HG03565 (cell line): ENCODE results near the gene TYK2.
"Not testable (repeated sequence)": the region's sequence is repeated elsewhere in the genome, so short reads cannot be mapped to it uniquely, and the experiment has no call there.

ENCODE experiments used
- ATAC-seq: cut with Tn5 transposase; IDR thresholded peaks from one replicate; pipeline ENCODE4 v1.9.1; 2021; ENCODE audit warnings: mild to moderate bottlenecking, moderate library complexity; ENCODE audit not compliant: unreplicated experiment

The TYK2 gene

GRCh38 chr19:10336725-10337124 is 43.6 kb downstream of the TYK2 start:
- not testable (repeated sequence) for ATAC-seq

GRCh38 chr19:10335352-10335985 is 44.9 kb downstream of the TYK2 start:
- ATAC-seq, result no peak

GRCh38 chr19:10334588-10335351 is 45.6 kb downstream of the TYK2 start:
- ATAC-seq, result no peak

- ATAC-seq, result no peak
Observed at GRCh38 chr19:10333758-10334587, 46.4 kb downstream of the TYK2 start.

- peak; percentile 76 for ATAC-seq
Observed at GRCh38 chr19:10332965-10333757, 47.2 kb downstream of the TYK2 start, which contains the start of gene RAVER1. Gene RAVER1, minus strand, starts transcription at chr19:10333529. Its CDS starts 22 bp downstream, at chr19:10333507.

- ATAC-seq, result no peak
Observed at GRCh38 chr19:10332158-10332964, 48.0 kb downstream of the TYK2 start.

GRCh38 chr19:10329555-10329954 is 50.8 kb downstream of the TYK2 start:
- no peak for ATAC-seq

- ATAC-seq, result no peak
Observed at GRCh38 chr19:10328558-10329429, 51.6 kb downstream of the TYK2 start.

- no peak for ATAC-seq
Observed at GRCh38 chr19:10327793-10328192, 52.6 kb downstream of the TYK2 start.

GRCh38 chr19:10325732-10326131 is 54.6 kb downstream of the TYK2 start:
- no peak for ATAC-seq

GRCh38 chr19:10321874-10322835 is 58.2 kb downstream of the TYK2 start:
- no peak for ATAC-seq

- ATAC-seq, result no peak
Observed at GRCh38 chr19:10321417-10321797, 59.0 kb downstream of the TYK2 start.

GRCh38 chr19:10320602-10321416 is 59.6 kb downstream of the TYK2 start:
- no peak for ATAC-seq

GRCh38 chr19:10318807-10319682 is 61.3 kb downstream of the TYK2 start:
- ATAC-seq, result no peak

GRCh38 chr19:10317857-10318462 is 62.4 kb downstream of the TYK2 start:
- no peak for ATAC-seq
